Right atrium auricular region (tissue), 2 donors: ENCODE results near the gene CRYAB. TPM values are rescaled to one million over a fixed set of nuclear protein-coding genes. Genes with fewer than 3 reads are reported as not detected.
"Not testable (repeated sequence)": the region's sequence is repeated elsewhere in the genome, so short reads cannot be mapped to it uniquely, and the experiment has no call there.

Source experiments
- DNase-seq: peaks from one replicate; pipeline ENCODE4 v3.0.0-alpha.2; 2019; ENCODE audit warnings: low spot score
- H3K27ac ChIP-seq, 2 donors: fragments of 200-600 bp; sonication (generic); 1 replicate in 1 of 2; 2 replicates in 1 of 2; pipeline ENCODE4 v1.5.1; 2016 to 2019
- H3K27me3 ChIP-seq, 2 donors: fragments of 200-600 bp; sonication (generic); one replicate each; pipeline versions ENCODE4 v1.5.1 to v1.6.0; 2017 to 2019
- H3K36me3 ChIP-seq: fragments of 200-600 bp; sonication (generic); one replicate; pipeline ENCODE4 v1.5.1; 2016
- H3K4me1 ChIP-seq, 2 donors: fragments of 200-600 bp; sonication (generic); one replicate each; pipeline versions ENCODE4 v1.5.1 to v1.6.0; 2017 to 2019
- H3K4me3 ChIP-seq, 2 donors: fragments of 200-600 bp; sonication (generic); 1 replicate in 1 of 2; 2 replicates in 1 of 2; pipeline ENCODE4 v1.5.1; 2017 to 2019; ENCODE audit warnings: mild to moderate bottlenecking in 1 of 2, moderate library complexity in 1 of 2
- H3K9me3 ChIP-seq, 2 donors: fragments of 200-600 bp; sonication (generic); one replicate each; pipeline ENCODE4 v1.5.1; 2019
- total RNA-seq, 2 donors: library from RNA; depleted of rRNA; stranded (reverse); fragments of >200 nt; gene quantifications; one replicate each; pipeline ENCODE4 v1.1.0, GENCODE V29; 2016
- TF ChIP-seq, protein P1 (sequence below), 2 donors: fragments of 200-600 bp; sonication (generic); IDR thresholded peaks; one replicate each; pipeline ENCODE4 v1.5.1; 2019; ENCODE audit warnings: antibody characterized with exemption in 2 of 2

The CRYAB gene
- total RNA-seq, 2 donors from 2014 or later = 2,961 to 3,608 TPM

DNA sequence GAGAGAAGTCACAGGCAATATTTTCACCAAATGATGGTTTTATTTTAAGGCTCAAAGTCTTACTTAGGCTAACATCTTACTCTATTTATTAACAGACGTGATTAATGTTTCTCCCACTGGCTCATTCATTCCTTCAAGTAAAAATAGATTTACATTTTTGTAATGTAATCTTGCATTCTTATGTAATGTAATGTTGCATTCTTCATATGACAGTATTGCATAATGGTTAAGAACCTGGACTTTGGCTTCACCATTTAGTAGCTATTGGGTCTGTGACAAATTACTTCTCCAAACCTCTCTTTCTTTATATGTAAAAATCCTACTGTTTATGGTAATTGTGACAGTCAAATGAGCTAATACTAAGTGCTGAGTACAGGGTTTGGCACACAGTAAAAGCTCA, 22.3 kb upstream of the CRYAB start:
- no peaks in the 10 kb centered on the region for H3K36me3 ChIP-seq
- H3K9me3 ChIP-seq = no peaks in the 10 kb centered on the region
- no peaks in the 10 kb centered on the region for H3K27me3 ChIP-seq
- peaks cover 2 to 40% of the 10 kb centered on the region in 2 donors for H3K4me1 ChIP-seq
- no peak for DNase-seq
- TF ChIP-seq, protein P1, sequence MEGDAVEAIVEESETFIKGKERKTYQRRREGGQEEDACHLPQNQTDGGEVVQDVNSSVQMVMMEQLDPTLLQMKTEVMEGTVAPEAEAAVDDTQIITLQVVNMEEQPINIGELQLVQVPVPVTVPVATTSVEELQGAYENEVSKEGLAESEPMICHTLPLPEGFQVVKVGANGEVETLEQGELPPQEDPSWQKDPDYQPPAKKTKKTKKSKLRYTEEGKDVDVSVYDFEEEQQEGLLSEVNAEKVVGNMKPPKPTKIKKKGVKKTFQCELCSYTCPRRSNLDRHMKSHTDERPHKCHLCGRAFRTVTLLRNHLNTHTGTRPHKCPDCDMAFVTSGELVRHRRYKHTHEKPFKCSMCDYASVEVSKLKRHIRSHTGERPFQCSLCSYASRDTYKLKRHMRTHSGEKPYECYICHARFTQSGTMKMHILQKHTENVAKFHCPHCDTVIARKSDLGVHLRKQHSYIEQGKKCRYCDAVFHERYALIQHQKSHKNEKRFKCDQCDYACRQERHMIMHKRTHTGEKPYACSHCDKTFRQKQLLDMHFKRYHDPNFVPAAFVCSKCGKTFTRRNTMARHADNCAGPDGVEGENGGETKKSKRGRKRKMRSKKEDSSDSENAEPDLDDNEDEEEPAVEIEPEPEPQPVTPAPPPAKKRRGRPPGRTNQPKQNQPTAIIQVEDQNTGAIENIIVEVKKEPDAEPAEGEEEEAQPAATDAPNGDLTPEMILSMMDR (IDR thresholded peaks at IDR 0.05) = no peak
- no peak overlapping the region for H3K27ac ChIP-seq
- no peak overlapping the region for H3K4me3 ChIP-seq

DNA sequence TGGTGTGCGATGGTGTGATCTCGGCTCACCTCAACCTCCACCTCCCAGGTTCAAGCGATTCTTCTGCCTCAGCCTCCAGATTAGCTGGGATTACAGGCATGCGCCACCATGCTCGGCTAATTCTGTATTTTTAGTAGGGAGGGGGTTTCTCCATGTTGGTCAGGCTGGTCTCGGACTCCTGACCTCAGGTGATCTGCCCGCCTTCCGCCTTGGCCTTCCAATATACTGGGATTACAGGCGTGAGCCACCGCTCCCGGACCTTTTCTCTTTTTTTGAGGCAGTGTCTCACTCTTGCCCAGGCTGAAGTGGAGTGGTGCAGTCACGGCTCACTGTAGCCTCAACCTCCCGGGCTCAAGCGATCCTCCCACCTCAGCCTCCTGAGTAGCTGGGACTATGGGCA, 21.6 kb upstream of the CRYAB start:
- not testable (repeated sequence) for H3K27me3 ChIP-seq, H3K9me3 ChIP-seq, H3K27ac ChIP-seq, H3K4me3 ChIP-seq, H3K36me3 ChIP-seq
- peaks cover 2 to 33% of the 10 kb centered on the region in 2 donors for H3K4me1 ChIP-seq
- DNase-seq = peak; percentile 54

DNA sequence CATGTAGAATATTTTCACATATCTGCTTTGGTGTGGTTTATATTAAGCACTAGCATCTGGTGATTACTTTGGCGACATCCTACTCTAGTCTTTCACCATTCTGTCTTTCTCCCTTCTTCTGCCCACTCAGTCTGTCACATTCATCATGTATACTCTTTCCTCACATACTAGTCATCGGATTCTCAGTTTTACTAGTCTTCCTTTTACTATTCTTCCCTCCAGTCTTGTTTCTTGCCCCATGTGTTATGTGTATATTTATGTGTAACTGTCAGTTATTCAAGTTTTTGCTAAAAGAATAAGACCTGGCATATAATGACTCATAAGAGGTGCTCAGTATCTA, 21.0 kb upstream of the CRYAB start:
- DNase-seq = no peak
- no peak overlapping the region for H3K4me3 ChIP-seq
- H3K27ac ChIP-seq = no peak overlapping the region
- no peaks in the 10 kb centered on the region for H3K27me3 ChIP-seq
- H3K4me1 ChIP-seq = peaks cover 2 to 28% of the 10 kb centered on the region in 2 donors
- no peaks in the 10 kb centered on the region for H3K36me3 ChIP-seq
- no peaks in the 10 kb centered on the region for H3K9me3 ChIP-seq
- TF ChIP-seq, protein P1 (IDR thresholded peaks at IDR 0.05) = no peak

DNA sequence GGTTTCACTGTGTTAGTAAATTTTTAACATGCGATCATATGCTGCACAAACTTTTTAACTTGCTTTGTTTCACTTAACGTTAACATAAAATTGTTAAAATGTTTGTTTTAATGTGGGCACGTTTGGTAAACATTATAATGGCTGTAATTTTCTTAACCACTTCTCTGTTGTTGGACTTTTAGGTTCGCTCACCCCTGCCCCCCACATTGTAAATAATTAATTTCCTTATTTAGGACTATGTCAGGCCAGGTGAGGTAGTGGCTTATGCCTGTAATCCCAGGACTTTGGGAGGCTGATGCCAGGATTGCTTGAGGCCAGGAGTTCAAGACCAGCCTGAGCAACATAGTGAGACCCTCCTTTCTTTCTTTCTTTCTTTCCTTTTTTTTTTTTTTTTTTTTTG, 18.9 kb upstream of the CRYAB start:
- TF ChIP-seq, protein P1 (IDR thresholded peaks at IDR 0.05) = no peak
- Histone ChIP-seq H3K27ac (no peak overlapping the region), H3K27me3 (no peaks in the 10 kb centered on the region), H3K4me3 (no peak overlapping the region), H3K4me1 (peaks cover 0 to 30% of the 10 kb centered on the region in 2 donors), H3K36me3 (no peaks in the 10 kb centered on the region), H3K9me3 (no peaks in the 10 kb centered on the region)
- no peak for DNase-seq

DNA sequence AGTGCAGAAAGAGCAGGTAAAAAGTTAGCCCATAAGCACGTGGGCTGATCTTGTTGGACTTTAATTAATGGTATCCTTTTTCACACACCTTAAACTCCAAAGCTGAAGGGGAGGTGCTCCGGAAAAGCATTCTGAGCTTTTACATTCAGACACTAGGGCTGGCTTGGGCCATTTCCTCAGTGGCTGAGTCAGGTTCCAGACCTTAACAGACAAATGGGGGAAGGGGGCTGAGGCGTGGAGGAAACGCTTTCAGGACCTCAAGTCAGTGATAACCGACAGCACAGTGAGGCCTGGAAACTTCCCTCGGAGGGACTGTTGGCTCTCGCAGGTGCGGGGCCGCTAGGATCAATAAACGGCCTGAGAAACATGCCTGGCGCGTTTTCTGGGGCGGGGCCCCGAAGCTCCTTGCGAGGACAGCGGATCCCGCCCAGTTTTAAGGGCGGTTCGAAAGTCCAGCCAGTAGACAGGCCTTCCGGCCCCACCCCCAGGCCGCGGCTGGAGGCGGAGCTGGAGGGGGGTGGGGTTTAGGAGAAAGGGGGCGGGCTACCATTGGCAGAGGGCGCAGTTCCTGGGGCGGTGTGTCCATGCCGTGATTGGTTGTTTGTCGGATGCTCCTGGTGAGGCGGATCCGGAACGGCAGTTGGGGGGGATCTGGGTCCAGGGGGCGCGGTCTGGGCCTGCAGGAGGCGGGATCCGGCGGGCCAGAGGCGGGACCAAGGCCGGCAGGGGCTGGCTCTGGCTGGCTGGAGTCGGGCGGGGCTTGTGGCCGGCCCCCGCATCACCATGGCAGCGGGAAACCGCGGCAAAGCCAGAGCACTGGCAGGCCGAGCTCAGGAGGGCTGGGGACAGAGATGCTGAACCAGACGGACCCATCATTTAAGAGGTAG, 15.2 kb upstream of the CRYAB start:
- Histone ChIP-seq H3K9me3 (no peaks in the 10 kb centered on the region), H3K27ac (peak overlapping the region; percentile 89 to 98), H3K4me1 (peaks cover 0 to 50% of the 10 kb centered on the region in 2 donors), H3K27me3 (no peaks in the 10 kb centered on the region), H3K36me3 (no peaks in the 10 kb centered on the region), H3K4me3 (peak overlapping the region; percentile 34 to 49)
- DNase-seq = peak; percentile 96
- TF ChIP-seq, protein P1 (IDR thresholded peaks at IDR 0.05) = no peak

DNA sequence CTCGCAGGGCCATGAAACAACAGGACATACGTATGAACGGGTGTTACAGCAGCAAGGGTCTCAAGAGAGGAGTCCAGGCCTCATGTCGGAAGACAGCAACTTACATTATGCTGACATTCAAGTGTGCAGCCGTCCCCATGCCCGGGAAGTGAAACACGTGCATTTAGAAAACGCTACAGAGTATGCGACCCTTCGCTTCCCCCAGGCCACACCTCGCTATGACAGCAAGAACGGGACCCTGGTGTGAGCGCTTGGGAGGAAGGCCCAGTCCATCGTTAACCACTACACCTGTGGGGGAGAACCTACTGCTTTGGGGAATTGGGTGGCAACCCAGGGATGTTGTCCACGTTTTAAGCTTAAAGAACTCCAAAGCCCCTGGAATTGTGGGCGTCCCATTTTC, 14.4 kb upstream of the CRYAB start:
- peaks cover 0 to 58% of the 10 kb centered on the region in 2 donors for H3K4me1 ChIP-seq
- no peak overlapping the region for H3K4me3 ChIP-seq
- DNase-seq = no peak

More for the DNA sequence above, 14.4 kb upstream of the CRYAB start:
- Histone ChIP-seq H3K27me3 (no peaks in the 10 kb centered on the region), H3K36me3 (no peaks in the 10 kb centered on the region), H3K9me3 (no peaks in the 10 kb centered on the region), H3K27ac (peak overlapping the region; percentile 92 to 98)
- TF ChIP-seq, protein P1 (IDR thresholded peaks at IDR 0.05) = no peak
